ENCODE data around the gene TBC1D22A.

The TBC1D22A gene

GRCh38 chr22:47163481-47163855 is 401.0 kb downstream of the TBC1D22A start:
- ATAC-seq, result no peak

GRCh38 chr22:47163856-47164513 is 401.5 kb downstream of the TBC1D22A start:
- ATAC-seq, result no peak
- TF ChIP-seq ESRRG (CRISPR knock-in tag; IDR thresholded peaks at IDR 0.05) (no peak), RARB (CRISPR knock-in tag; IDR thresholded peaks at IDR 0.05) (no peak), POU6F1 (CRISPR knock-in tag; IDR thresholded peaks at IDR 0.05; ENCODE audit: borderline replicate concordance, low read depth) (no peak), ZNF8 (CRISPR knock-in tag; IDR thresholded peaks at IDR 0.05) (no peak), SNAI2 (CRISPR knock-in tag; IDR thresholded peaks at IDR 0.05) (no peak), CSRNP3 (CRISPR knock-in tag; IDR thresholded peaks at IDR 0.05) (no peak), TOX (CRISPR knock-in tag; IDR thresholded peaks at IDR 0.05; ENCODE audit: borderline replicate concordance) (no peak), TSHZ2 (CRISPR knock-in tag; IDR thresholded peaks at IDR 0.05) (no peak), ZNF565 (CRISPR knock-in tag; conservative IDR thresholded peaks at IDR 0.05; ENCODE audit: low read depth) (no peak), ZFP3 (CRISPR knock-in tag; IDR thresholded peaks at IDR 0.05) (no peak), ZFP30 (CRISPR knock-in tag; IDR thresholded peaks at IDR 0.05) (no peak), CREB5 (CRISPR knock-in tag; IDR thresholded peaks at IDR 0.05; ENCODE audit: low read depth) (no peak)

More at GRCh38 chr22:47163481-47163855, 401.0 kb downstream of the TBC1D22A start:
- no peak for TF ChIP-seq CSDC2 (CRISPR knock-in tag; IDR thresholded peaks at IDR 0.05)
- no peak for TF ChIP-seq PATZ1 (CRISPR knock-in tag; IDR thresholded peaks at IDR 0.05; ENCODE audit: borderline replicate concordance)
- TF ChIP-seq ISL1 (CRISPR knock-in tag; IDR thresholded peaks at IDR 0.05), result no peak
- TF ChIP-seq ZC3H10 (CRISPR knock-in tag; IDR thresholded peaks at IDR 0.05), result no peak
- TF ChIP-seq ZFP30 (CRISPR knock-in tag; IDR thresholded peaks at IDR 0.05), result no peak
- TF ChIP-seq ZNF8 (CRISPR knock-in tag; IDR thresholded peaks at IDR 0.05), result no peak
- no peak for TF ChIP-seq POU6F1 (CRISPR knock-in tag; IDR thresholded peaks at IDR 0.05; ENCODE audit: borderline replicate concordance, low read depth)
- no peak for TF ChIP-seq RARB (CRISPR knock-in tag; IDR thresholded peaks at IDR 0.05)
- TF ChIP-seq TSHZ2 (CRISPR knock-in tag; IDR thresholded peaks at IDR 0.05), result no peak
